ENCODE data around the gene FCGR3B. TPM values are rescaled to one million over a fixed set of nuclear protein-coding genes. Genes with fewer than 3 reads are reported as not detected.
"Not testable (repeated sequence)": the region's sequence is repeated elsewhere in the genome, so short reads cannot be mapped to it uniquely, and the experiment has no call there.

Gene FCGR3B
- total RNA-seq, 1 donor from 2014 or later = 1.5 TPM

- H3K27me3 ChIP-seq (ENCODE audit: low read depth) = peaks cover 21% of the 10 kb centered on the region
- intact Hi-C loops (cut with micrococcal nuclease); H3K36me3 ChIP-seq; H3K9me3 ChIP-seq (replicated peaks); H3K4me1 ChIP-seq: not testable (repeated sequence)
- peak overlapping the region; percentile 64 for H3K4me3 ChIP-seq
- peak; percentile 45 for DNase-seq
- H3K27ac ChIP-seq (replicated peaks) = peak overlapping the region; percentile 18
Measured at GRCh38 chr1:161621181-161622000, 9.6 kb downstream of the FCGR3B start.

DNA sequence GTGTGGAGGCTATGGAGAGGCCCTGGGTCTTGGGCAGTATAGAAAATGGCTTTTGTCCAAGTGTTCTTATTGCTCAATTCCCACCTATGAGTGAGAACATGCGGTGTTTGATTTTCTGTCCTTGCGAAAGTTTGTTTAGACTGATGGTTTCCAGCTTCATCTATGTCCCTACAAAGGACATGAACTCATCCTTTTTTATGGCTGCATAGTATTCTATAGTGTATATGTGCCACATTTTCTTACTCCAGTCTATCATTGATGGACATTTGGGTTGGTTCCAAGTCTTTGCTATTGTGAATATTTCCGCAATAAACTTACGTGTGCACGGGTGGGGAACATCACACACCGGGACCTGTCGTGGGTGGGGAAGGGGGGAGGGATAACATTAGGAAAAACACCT lies 10.6 kb downstream of the FCGR3B start:
- DNase-seq; H3K4me3 ChIP-seq; intact Hi-C loops (cut with micrococcal nuclease): not testable (repeated sequence)

GRCh38 chr1:161618517-161618916 lies 12.5 kb downstream of the FCGR3B start:
- DNase-seq; H3K9me3 ChIP-seq (replicated peaks); H3K4me1 ChIP-seq; H3K27ac ChIP-seq (replicated peaks); intact Hi-C loops (cut with micrococcal nuclease); H3K36me3 ChIP-seq; H3K4me3 ChIP-seq: not testable (repeated sequence)
- peaks cover 21% of the 10 kb centered on the region for H3K27me3 ChIP-seq (ENCODE audit: low read depth)

More for the DNA sequence above, 10.6 kb downstream of the FCGR3B start:
- H3K27me3 ChIP-seq (ENCODE audit: low read depth) = peaks cover 21% of the 10 kb centered on the region
- not testable (repeated sequence) for H3K27ac ChIP-seq (replicated peaks); H3K9me3 ChIP-seq (replicated peaks); H3K36me3 ChIP-seq; H3K4me1 ChIP-seq

DNA sequence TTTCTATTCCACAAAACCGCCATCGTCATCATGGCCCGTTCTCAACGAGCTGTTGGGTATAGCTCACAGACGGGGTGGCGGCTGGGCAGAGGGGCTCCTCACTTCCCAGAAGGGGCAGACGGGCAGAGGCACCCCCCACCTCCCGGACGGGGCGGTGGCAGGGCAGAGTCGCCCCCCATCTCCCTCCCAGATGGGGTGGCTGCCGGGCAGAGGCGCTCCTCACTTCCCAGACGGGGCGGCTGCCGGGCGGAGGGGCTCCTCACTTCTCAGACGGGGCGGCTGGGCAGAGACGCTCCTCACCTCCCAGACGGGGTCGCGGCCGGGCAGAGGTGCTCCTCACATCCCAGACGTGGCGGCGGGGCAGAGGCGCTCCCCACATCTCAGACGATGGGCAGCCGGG lies 14.6 kb downstream of the FCGR3B start:
- H3K27me3 ChIP-seq (ENCODE audit: low read depth) = peaks cover 12% of the 10 kb centered on the region
- H3K4me1 ChIP-seq; H3K27ac ChIP-seq (replicated peaks); H3K36me3 ChIP-seq; H3K9me3 ChIP-seq (replicated peaks); intact Hi-C loops (cut with micrococcal nuclease); H3K4me3 ChIP-seq; DNase-seq: not testable (repeated sequence)

DNA sequence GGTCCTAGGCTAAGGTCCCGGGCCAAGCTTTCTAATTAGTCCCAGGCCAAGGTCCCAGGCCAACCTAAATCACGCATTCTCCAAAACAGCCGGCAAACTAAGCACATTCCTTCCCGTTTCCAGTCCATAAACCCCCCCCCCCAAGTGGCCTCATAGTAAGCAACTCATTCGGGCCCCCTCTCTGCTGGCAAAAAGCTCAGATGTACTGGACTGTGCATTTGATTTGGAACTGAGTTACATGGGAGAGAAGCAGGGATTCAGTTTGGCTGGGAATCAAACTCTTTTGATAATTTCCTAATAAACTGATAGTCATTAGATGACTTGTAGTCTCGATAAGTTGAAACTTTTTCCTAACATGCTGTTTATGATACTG lies 17.8 kb downstream of the FCGR3B start:
- intact Hi-C loops (cut with micrococcal nuclease); H3K27me3 ChIP-seq (ENCODE audit: low read depth); H3K36me3 ChIP-seq; H3K9me3 ChIP-seq (replicated peaks); DNase-seq; H3K4me1 ChIP-seq: not testable (repeated sequence)
- Histone ChIP-seq H3K4me3 (peak overlapping the region; percentile 68), H3K27ac (replicated peaks) (peak overlapping the region; percentile 83)

DNA sequence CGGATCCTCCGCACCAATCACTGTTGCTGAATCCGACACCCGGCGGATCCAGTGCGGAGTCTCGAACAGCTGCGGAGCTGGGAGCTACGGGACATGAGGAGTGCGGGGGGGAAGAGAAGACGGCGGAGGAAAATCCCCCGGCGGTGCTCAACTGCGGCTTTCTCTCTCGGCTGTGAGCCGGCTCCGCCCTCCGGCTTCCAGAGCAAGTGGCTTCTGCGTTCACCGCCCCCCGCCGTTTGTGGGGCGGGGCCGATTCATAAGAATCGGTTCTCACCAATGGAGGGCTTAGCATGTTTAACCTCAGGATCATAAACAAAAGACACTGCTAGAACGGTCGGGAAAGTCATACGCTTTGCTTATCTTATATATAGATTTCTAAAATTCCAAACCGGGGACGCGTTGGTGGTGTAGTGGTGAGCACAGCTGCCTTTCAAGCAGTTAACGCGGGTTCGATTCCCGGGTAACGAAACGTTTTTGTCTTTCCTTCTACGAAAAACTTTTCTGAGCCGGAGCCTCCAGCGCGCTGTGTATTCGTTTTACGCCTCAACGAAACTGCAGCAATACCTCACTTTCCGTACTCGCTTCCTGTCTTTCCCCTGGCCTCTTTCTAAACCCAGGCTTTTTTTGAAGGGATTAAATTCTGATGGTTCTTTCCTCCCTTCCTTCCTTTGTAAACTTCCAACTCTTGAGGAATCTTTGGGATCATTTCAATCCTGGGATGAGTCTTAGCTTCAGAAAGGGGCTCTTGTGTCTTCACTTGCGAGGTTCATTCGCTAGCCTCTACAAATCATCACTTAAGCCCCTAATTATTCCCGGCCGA lies 18.4 kb downstream of the FCGR3B start:
- DNase-seq = peak; percentile 92
- H3K4me3 ChIP-seq = peak overlapping the region; percentile 68
- H3K36me3 ChIP-seq; H3K4me1 ChIP-seq; H3K9me3 ChIP-seq (replicated peaks); intact Hi-C loops (cut with micrococcal nuclease): not testable (repeated sequence)
- H3K27me3 ChIP-seq (ENCODE audit: low read depth) = peaks cover 11% of the 10 kb centered on the region
- H3K27ac ChIP-seq (replicated peaks) = peak overlapping the region; percentile 83

DNA sequence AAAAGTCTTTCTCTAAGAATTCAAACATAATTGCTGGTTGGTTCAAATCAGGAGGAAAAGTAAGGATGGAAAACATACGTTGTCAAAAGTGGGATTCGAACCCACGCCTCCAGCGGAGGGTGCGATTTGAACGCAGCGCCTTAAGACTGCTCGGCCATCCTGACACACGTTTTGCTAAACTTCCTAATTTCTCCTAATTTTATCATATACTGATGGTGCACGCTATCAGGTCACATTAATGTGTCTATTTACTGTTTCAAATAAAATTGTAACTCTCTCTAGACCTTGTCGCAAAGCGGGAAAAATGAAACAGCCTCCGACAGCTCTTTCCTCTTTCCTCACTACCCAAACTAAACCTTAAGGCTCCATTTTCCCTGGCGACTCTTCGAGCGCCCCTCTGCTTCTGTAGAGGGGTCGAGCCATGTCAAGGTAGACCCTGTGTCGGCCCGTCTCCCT lies 19.1 kb downstream of the FCGR3B start:
- intact Hi-C loops (cut with micrococcal nuclease); H3K4me1 ChIP-seq; H3K9me3 ChIP-seq (replicated peaks); DNase-seq; H3K36me3 ChIP-seq: not testable (repeated sequence)
- Histone ChIP-seq H3K27ac (replicated peaks) (peak overlapping the region; percentile 83), H3K27me3 (ENCODE audit: low read depth) (peaks cover 14% of the 10 kb centered on the region), H3K4me3 (peak overlapping the region; percentile 68)

DNA sequence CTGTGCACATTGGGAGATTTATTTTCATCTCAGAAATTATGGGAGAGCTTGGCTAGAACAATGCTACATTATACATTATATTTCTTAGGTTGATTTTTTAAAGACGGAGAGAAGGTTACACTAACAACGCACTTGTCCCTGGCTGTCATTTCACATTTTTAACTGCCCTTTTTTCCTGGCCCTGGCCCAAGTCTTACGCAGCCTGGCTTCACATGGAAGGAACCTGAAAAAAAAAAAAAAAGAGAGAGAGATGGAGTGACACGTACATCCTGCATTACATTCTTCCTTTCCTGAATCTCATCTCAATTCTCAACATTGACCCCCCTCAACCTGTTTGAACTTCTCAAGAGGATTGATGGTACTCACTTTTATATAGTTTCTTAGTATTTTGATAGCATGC lies 20.8 kb downstream of the FCGR3B start:
- H3K4me1 ChIP-seq; H3K4me3 ChIP-seq; H3K9me3 ChIP-seq (replicated peaks); intact Hi-C loops (cut with micrococcal nuclease); H3K36me3 ChIP-seq; H3K27ac ChIP-seq (replicated peaks): not testable (repeated sequence)
- DNase-seq = peak; percentile 32
- peaks cover 28% of the 10 kb centered on the region for H3K27me3 ChIP-seq (ENCODE audit: low read depth)

DNA sequence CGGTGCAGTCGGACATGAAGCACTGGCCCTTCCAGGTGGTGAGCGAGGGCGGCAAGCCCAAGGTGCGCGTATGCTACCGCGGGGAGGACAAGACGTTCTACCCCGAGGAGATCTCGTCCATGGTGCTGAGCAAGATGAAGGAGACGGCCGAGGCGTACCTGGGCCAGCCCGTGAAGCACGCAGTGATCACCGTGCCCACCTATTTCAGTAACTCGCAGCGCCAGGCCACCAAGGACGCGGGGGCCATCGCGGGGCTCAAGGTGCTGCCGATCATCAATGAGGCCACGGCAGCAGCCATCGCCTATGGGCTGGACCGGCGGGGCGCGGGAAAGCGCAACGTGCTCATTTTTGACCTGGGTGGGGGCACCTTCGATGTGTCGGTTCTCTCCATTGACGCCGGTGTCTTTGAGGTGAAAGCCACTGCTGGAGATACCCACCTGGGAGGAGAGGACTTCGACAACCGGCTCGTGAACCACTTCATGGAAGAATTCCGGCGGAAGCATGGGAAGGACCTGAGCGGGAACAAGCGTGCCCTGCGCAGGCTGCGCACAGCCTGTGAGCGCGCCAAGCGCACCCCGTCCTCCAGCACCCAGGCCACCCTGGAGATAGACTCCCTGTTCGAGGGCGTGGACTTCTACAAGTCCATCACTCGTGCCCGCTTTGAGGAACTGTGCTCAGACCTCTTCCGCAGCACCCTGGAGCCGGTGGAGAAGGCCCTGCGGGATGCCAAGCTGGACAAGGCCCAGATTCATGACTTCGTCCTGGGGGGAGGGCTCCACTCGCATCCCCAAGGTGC lies 24.2 kb downstream of the FCGR3B start:
- intact Hi-C loops (cut with micrococcal nuclease); H3K36me3 ChIP-seq; H3K4me3 ChIP-seq; DNase-seq; H3K9me3 ChIP-seq (replicated peaks); H3K4me1 ChIP-seq; H3K27ac ChIP-seq (replicated peaks): not testable (repeated sequence)
- H3K27me3 ChIP-seq (ENCODE audit: low read depth) = peaks cover 42% of the 10 kb centered on the region

GRCh38 chr1:161605762-161606540 lies 25.0 kb downstream of the FCGR3B start:
- DNase-seq; H3K36me3 ChIP-seq; H3K9me3 ChIP-seq (replicated peaks); H3K4me1 ChIP-seq; H3K27ac ChIP-seq (replicated peaks); intact Hi-C loops (cut with micrococcal nuclease): not testable (repeated sequence)
- Histone ChIP-seq H3K27me3 (ENCODE audit: low read depth) (peaks cover 42% of the 10 kb centered on the region), H3K4me3 (peak overlapping the region; percentile 41)

- H3K27ac ChIP-seq (replicated peaks); H3K9me3 ChIP-seq (replicated peaks); H3K4me1 ChIP-seq; H3K36me3 ChIP-seq; H3K4me3 ChIP-seq; intact Hi-C loops (cut with micrococcal nuclease); DNase-seq: not testable (repeated sequence)
- H3K27me3 ChIP-seq (ENCODE audit: low read depth) = peaks cover 42% of the 10 kb centered on the region
Measured at GRCh38 chr1:161605024-161605423, 26.0 kb downstream of the FCGR3B start.

GRCh38 chr1:161597077-161597476 lies 33.9 kb downstream of the FCGR3B start:
- H3K9me3 ChIP-seq (replicated peaks); DNase-seq; H3K4me3 ChIP-seq; H3K36me3 ChIP-seq; H3K27me3 ChIP-seq (ENCODE audit: low read depth); H3K4me1 ChIP-seq; intact Hi-C loops (cut with micrococcal nuclease); H3K27ac ChIP-seq (replicated peaks): not testable (repeated sequence)

Measured in left ventricle myocardium inferior (tissue), 1 donor.